Measurements from ENCODE around the gene GNB1L. TPM values are rescaled to one million over a fixed set of nuclear protein-coding genes. Genes with fewer than 3 reads are reported as not detected.
"Not testable (repeated sequence)": the region's sequence is repeated elsewhere in the genome, so short reads cannot be mapped to it uniquely, and the experiment has no call there.

GNB1L gene
- total RNA-seq, 1 donor from 2014 or later = 3.7 TPM

DNA sequence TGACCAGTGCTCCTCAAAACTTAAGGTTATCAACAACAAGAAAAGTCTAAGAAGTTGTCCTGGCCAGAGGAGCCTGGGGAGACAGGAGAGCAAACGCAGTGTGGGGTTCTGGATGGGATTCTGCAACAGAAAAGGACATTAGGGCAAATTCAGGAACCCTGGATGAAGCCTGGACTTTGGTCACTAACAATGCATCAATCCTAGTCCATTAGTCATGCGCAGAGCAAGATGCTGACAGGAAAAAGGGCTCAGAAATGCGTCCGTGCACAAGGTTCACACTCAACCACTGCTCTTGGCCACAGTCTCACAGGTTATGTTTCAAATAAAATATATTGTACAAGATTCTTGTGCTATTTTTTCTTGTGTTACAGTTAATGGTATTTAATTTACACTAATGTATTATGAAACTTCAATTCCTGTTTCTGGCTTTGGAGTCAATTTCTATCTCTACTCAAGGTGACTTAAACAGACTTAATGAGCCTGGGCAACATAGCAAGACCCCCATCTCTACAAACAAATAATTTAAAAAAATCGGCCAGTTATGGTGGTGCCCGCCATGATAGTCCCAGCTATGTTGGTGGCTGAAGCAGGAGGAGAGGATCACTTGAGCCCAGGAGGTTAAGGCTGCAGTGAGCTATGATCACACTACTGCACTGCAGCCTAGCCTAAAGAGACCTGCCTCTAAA, 13.6 kb downstream of the GNB1L start:
- no peaks in the 10 kb centered on the region for H3K9me3 Mint-ChIP-seq (ENCODE audit: unreplicated experiment)
- DNase-seq (ENCODE audit: low spot score) = no peak
- H3K36me3 Mint-ChIP-seq (ENCODE audit: low read depth, unreplicated experiment) = peaks cover 4% of the 10 kb centered on the region
- H3K27ac Mint-ChIP-seq (ENCODE audit: unreplicated experiment) = no peak overlapping the region
- no peaks in the 10 kb centered on the region for H3K27me3 Mint-ChIP-seq (ENCODE audit: unreplicated experiment)
- peaks cover 4% of the 10 kb centered on the region for H3K4me1 Mint-ChIP-seq (ENCODE audit: unreplicated experiment)
- H3K4me3 Mint-ChIP-seq (ENCODE audit: unreplicated experiment) = no peak overlapping the region
- TF ChIP-seq, protein P1, sequence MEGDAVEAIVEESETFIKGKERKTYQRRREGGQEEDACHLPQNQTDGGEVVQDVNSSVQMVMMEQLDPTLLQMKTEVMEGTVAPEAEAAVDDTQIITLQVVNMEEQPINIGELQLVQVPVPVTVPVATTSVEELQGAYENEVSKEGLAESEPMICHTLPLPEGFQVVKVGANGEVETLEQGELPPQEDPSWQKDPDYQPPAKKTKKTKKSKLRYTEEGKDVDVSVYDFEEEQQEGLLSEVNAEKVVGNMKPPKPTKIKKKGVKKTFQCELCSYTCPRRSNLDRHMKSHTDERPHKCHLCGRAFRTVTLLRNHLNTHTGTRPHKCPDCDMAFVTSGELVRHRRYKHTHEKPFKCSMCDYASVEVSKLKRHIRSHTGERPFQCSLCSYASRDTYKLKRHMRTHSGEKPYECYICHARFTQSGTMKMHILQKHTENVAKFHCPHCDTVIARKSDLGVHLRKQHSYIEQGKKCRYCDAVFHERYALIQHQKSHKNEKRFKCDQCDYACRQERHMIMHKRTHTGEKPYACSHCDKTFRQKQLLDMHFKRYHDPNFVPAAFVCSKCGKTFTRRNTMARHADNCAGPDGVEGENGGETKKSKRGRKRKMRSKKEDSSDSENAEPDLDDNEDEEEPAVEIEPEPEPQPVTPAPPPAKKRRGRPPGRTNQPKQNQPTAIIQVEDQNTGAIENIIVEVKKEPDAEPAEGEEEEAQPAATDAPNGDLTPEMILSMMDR (IDR thresholded peaks at IDR 0.05; ENCODE audit: unreplicated experiment) = no peak

DNA sequence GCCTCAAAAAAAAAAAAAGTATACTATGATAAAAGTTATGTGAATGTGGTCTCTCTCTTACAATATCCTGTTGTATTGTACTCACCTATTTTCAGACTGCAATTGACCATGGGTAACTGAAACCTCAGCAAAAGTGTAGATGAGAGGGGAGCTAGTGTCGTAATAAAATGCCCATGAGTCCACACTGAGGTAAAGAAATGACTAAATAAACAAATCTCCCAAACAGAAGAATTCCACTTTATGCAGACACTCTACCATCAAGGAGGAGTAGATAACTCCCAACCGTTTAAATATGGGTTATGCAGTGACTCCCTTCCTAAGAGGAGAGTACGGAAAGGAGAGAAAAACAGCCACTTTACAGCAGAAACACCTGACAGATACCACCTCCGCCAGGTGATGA, 14.6 kb downstream of the GNB1L start:
- Mint-ChIP-seq H3K4me3 (ENCODE audit: unreplicated experiment) (no peak overlapping the region), H3K9me3 (ENCODE audit: unreplicated experiment) (no peaks in the 10 kb centered on the region), H3K27ac (ENCODE audit: unreplicated experiment) (no peak overlapping the region), H3K27me3 (ENCODE audit: unreplicated experiment) (no peaks in the 10 kb centered on the region), H3K4me1 (ENCODE audit: unreplicated experiment) (peaks cover 4% of the 10 kb centered on the region), H3K36me3 (ENCODE audit: low read depth, unreplicated experiment) (no peaks in the 10 kb centered on the region)
- DNase-seq (ENCODE audit: low spot score) = no peak
- TF ChIP-seq, protein P1 (IDR thresholded peaks at IDR 0.05; ENCODE audit: unreplicated experiment) = no peak

DNA sequence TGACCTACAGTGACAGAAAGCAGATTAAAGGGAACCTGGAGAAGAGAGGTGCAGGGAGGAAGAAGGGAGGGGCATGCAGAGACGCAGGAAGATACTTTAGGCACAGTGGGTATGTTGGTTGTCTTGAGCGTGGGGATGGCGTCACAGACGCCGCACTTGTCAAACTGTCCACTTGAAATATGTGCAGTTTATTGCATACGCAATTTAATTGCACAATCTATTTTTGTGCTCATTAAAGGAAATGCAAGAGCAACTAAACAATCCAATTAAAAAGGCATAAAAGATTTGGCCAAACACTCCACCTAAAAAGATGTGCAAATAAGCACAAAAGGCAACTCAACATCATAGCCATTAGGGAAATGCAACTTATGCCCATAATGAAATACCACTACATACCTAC, 16.8 kb downstream of the GNB1L start:
- TF ChIP-seq, protein P1 (IDR thresholded peaks at IDR 0.05; ENCODE audit: unreplicated experiment) = no peak
- peaks cover 2% of the 10 kb centered on the region for H3K4me1 Mint-ChIP-seq (ENCODE audit: unreplicated experiment)
- H3K27ac Mint-ChIP-seq (ENCODE audit: unreplicated experiment) = no peak overlapping the region
- H3K27me3 Mint-ChIP-seq (ENCODE audit: unreplicated experiment) = no peaks in the 10 kb centered on the region
- no peaks in the 10 kb centered on the region for H3K9me3 Mint-ChIP-seq (ENCODE audit: unreplicated experiment)
- no peak for DNase-seq (ENCODE audit: low spot score)
- H3K36me3 Mint-ChIP-seq (ENCODE audit: low read depth, unreplicated experiment) = no peaks in the 10 kb centered on the region
- no peak overlapping the region for H3K4me3 Mint-ChIP-seq (ENCODE audit: unreplicated experiment)

DNA sequence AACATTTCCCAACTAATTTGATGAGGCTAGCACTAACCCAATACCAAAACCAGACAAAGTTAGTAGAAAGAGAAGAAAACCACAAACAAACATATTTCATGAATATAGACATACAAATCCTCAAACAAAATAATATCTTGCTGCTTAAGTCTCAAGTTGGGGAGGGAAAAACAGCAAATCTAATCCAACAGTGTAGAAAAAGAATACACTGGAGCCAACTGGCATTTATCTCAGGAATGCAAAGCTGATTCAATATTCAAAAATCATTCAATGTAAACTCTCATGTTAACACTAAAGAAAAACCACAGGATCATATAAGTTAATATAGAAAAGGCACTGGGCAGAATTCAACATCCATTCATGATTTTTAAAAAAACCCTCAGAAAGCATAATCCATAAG, 18.2 kb downstream of the GNB1L start:
- no peaks in the 10 kb centered on the region for H3K36me3 Mint-ChIP-seq (ENCODE audit: low read depth, unreplicated experiment)
- no peaks in the 10 kb centered on the region for H3K4me1 Mint-ChIP-seq (ENCODE audit: unreplicated experiment)
- H3K27ac Mint-ChIP-seq (ENCODE audit: unreplicated experiment) = no peak overlapping the region
- DNase-seq (ENCODE audit: low spot score) = no peak
- TF ChIP-seq, protein P1 (IDR thresholded peaks at IDR 0.05; ENCODE audit: unreplicated experiment) = no peak
- H3K27me3 Mint-ChIP-seq (ENCODE audit: unreplicated experiment) = no peaks in the 10 kb centered on the region
- no peak overlapping the region for H3K4me3 Mint-ChIP-seq (ENCODE audit: unreplicated experiment)
- no peaks in the 10 kb centered on the region for H3K9me3 Mint-ChIP-seq (ENCODE audit: unreplicated experiment)

DNA sequence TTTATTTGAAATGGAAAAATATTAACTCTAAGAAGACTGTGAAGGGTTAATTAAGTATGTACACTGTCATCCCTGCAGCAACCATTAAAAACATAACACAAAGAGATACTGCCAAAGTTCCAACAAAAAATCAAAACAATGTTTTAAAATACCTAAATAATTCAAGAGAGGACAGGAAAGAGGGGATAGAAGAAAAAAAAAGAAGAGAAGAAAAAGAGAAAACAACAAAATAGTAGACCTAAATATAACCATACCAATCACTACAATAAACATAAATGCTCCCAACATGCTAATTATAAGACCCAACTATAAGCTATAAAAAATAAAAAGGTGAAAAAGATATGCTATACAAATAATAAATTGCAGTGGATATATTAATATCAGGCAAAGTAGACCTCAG, 20.1 kb downstream of the GNB1L start:
- TF ChIP-seq, protein P1 (IDR thresholded peaks at IDR 0.05; ENCODE audit: unreplicated experiment) = no peak
- Mint-ChIP-seq H3K4me1 (ENCODE audit: unreplicated experiment) (no peaks in the 10 kb centered on the region), H3K4me3 (ENCODE audit: unreplicated experiment) (no peak overlapping the region), H3K27me3 (ENCODE audit: unreplicated experiment) (no peaks in the 10 kb centered on the region), H3K36me3 (ENCODE audit: low read depth, unreplicated experiment) (no peaks in the 10 kb centered on the region), H3K27ac (ENCODE audit: unreplicated experiment) (no peak overlapping the region), H3K9me3 (ENCODE audit: unreplicated experiment) (no peaks in the 10 kb centered on the region)
- DNase-seq (ENCODE audit: low spot score) = no peak

DNA sequence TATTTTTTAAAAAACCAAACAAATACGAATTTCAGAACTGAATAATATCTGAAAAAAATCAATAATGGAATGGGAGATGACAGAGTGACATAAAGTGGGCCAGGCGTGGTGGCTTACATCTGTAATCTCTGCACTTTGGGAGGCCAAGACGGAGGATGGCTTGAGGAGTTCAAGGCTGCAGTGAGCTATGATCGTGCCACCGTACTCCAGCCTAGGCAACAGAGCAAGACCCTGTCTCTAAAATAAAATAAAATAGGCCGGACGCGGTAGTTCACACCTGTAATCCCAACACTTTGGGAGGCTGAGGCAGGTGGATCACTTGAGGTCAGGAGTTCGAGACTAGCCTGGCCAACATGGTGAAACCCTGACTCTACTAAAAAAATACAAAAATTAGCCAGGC, 21.3 kb downstream of the GNB1L start:
- H3K4me3 Mint-ChIP-seq (ENCODE audit: unreplicated experiment); DNase-seq (ENCODE audit: low spot score); H3K4me1 Mint-ChIP-seq (ENCODE audit: unreplicated experiment); H3K27me3 Mint-ChIP-seq (ENCODE audit: unreplicated experiment); H3K27ac Mint-ChIP-seq (ENCODE audit: unreplicated experiment); H3K9me3 Mint-ChIP-seq (ENCODE audit: unreplicated experiment); H3K36me3 Mint-ChIP-seq (ENCODE audit: low read depth, unreplicated experiment): not testable (repeated sequence)
